D721Med (cell line): Measurements from ENCODE around the gene BACH2.

Experiments used
- DNase-seq: peaks from one replicate; pipeline ENCODE4 v3.0.0; 2011; ENCODE audit warnings: low spot score; ENCODE audit not compliant: insufficient read length
- FAIRE-seq: peaks from 2 replicates; lab custom pipeline; 2011; peaks lifted over from hg19 to GRCh38; lab: Jason Lieb, UNC
- CTCF ChIP-seq: IDR thresholded peaks from 2 replicates; pipeline ENCODE4 v1.5.1; 2012; ENCODE audit warnings: mild to moderate bottlenecking, control low read depth; ENCODE audit not compliant: insufficient read depth; ENCODE audit errors: missing control alignments

BACH2 gene

GRCh38 chr6:89948876-89949275, 347.8 kb downstream of the BACH2 start:
- TF ChIP-seq CTCF = no peak
- no peak for DNase-seq
- no peak for FAIRE-seq

- FAIRE-seq (no peak), DNase-seq (no peak)
- peak; percentile 31 for TF ChIP-seq CTCF
Measured at GRCh38 chr6:89944826-89945407, 351.7 kb downstream of the BACH2 start.

GRCh38 chr6:89944181-89944755, 352.4 kb downstream of the BACH2 start:
- FAIRE-seq (no peak), DNase-seq (no peak)
- TF ChIP-seq CTCF = no peak

- no peak for FAIRE-seq
Measured at GRCh38 chr6:89942601-89943000, 354.0 kb downstream of the BACH2 start.

GRCh38 chr6:89941763-89942497, 354.7 kb downstream of the BACH2 start:
- FAIRE-seq (no peak), DNase-seq (no peak)
- TF ChIP-seq CTCF = no peak

More at GRCh38 chr6:89942601-89943000, 354.0 kb downstream of the BACH2 start:
- DNase-seq = no peak
- TF ChIP-seq CTCF = no peak

GRCh38 chr6:89941031-89941762, 355.4 kb downstream of the BACH2 start:
- DNase-seq (no peak), FAIRE-seq (no peak)
- TF ChIP-seq CTCF = no peak
